NOMO-1 treated with DMSO at 0.1 percent for 48 hours (cell line): ENCODE measurements around the gene PRR22.
"Not testable (repeated sequence)": the region's sequence is repeated elsewhere in the genome, so short reads cannot be mapped to it uniquely, and the experiment has no call there.

ENCODE experiments used
- DNase-seq: peaks from one replicate; lab custom pipeline; 2025; ENCODE audit not compliant: unreplicated experiment; lab: John Stamatoyannopoulos, UW

The PRR22 gene

DNA sequence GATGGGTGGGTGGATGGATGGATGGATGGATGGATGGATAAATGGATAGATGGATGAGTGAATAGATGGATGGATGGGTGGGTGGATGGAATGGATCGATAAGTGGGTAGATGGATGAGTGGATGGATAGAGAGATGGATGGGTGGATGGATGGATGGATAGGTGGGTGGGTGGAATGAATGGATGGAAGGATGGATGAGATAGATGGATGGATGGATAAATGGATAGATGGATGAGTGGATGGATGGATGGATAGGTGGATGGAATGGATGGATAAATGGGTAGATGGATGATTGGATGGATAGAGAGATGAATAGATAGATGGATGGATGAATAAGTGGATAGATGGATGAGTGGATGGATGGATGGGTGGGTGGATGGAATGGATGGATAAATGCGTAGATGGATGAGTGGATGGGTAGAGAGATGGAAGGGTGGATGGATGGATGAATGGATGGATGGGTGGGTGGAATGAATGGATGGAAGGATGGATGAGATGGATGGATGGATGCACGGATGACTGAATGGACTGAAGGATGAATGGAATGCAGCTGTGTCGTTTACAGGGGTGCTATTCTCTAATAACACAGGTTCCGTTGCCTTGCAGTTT lies 21.8 kb downstream of the PRR22 start:
- no peak for DNase-seq

DNA sequence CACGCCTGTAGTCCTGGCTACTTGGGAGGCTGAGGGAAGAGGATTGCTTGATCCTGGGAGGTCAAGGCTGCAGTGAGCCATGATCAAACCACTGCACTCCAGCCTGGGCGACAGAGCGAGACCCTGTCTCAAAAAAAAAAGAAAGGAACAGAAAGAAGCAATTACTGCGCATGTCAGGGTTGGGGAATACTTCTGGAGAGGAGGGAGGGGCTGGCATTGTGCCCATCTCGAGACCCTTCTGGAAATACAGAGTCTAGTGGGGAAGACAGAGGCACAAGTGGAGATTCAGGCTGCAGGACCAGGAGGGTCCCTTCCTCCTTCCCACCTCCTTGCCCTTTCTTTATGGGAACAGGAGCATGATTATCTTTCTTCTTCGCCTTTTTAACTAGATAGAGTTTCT lies 30.8 kb downstream of the PRR22 start:
- no peak for DNase-seq

DNA sequence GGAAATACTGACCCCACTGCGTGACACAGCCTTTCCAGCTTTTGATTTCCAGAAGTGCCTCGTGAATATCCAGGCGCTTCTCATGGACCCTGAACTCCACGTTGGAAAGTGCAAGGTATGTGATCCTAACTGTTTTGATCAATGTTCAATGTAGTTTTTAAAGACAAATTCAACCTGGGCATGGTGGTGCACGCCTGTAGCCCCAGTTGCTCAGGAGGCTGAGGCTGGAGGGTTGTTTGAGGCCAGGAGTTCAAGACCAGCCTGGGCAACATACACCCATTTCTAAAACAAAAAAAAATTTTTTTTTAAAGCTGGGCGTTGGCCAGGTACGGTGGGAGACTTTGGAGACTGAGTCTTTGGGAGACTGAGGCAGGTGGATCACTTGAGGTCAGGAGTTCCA lies 32.8 kb downstream of the PRR22 start:
- no peak for DNase-seq

DNA sequence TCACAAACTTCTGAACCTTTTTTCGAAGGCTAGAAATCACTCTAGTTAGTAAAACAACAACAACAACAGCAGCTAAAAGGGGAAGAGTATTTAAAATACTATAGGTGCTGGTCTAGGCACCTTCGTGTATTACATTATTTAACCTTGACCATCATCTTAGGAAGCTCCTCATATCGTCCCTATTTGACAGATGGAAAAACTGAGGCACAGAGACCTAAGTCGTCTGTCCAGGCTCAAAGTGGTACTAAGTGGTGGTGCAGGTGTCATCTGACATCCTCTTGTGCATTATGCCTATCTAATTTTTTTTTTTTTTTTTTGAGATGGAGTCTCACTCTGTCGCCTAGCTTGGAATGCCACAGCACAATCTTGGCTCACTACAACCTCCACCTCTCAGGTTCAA lies 35.0 kb downstream of the PRR22 start:
- no peak for DNase-seq

DNA sequence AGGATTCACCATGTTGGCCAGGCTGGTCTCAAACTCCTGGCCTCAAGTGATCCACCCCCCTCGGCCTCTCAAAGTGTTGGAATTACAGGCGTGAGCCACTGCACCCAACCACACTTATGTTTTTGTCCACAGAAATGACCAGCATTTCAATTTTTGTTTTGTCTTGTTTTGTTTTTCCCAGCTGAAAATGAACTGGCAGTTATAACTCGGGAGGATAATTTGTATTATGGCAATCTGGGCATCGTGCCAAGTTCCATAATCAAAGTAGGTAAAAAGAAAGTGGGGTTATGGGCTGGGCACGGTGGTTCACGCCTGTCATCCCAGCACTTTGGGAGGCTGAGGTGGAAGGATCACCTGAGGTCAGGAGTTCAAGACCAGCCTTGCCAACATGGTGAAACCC lies 35.6 kb downstream of the PRR22 start:
- DNase-seq, result not testable (repeated sequence)

DNA sequence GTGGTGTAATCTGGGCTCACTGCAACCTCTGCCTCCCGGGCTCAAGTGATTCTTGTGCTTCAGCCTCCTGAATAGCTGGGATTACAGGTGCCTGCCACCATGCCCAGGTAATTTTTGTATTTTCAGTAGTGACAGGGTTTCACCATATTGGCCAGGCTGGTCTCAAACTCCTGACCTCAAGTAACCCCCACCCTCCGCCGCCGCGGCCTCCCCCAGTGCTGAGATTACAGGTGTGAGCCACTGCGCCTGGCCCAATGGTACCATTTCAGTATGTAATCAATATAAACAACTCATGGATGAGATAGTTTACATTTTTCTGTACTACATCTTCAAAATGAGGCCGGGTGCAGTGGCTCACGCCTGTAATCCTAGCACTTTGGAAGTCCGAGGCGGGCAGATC lies 39.5 kb downstream of the PRR22 start:
- not testable (repeated sequence) for DNase-seq

DNA sequence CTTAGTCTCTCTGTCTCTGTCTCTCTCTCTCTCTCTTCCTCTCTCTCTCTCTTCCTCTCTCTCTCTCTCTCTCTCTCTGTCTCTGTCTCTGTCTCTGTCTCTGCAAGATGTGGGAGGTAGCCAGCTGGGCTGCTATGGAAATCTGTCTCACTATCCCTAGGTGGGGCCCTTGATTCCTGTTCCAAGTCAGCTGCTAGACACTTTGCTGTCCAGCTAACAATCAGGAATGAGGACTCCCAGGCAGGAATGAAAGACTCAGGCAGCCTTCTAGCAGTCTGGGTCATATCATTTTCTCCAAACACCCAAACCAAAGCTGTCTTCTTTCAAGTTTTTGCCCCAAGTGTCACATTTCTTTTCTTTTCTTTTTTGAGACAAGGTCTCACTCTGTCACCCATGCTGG lies 40.9 kb downstream of the PRR22 start:
- DNase-seq, result no peak

DNA sequence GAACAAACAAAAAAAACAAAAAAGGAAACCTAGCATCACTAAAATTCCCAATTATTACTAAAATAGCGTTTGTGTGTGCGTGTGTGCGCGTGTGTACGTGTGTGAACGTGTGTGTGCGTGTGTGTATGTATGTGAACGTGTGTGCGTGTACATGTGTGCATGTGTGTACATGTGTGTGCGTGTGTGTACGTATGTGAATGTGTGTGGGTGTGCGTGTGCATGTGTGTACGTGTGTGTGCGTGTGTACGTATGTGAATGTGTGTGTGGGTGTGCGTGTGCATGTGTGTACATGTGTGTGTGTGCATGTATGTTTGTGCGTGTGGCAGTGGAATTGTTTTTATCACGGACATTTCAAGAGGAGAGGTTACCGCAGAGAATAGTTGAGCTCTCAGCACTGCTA lies 42.5 kb downstream of the PRR22 start:
- no peak for DNase-seq

DNA sequence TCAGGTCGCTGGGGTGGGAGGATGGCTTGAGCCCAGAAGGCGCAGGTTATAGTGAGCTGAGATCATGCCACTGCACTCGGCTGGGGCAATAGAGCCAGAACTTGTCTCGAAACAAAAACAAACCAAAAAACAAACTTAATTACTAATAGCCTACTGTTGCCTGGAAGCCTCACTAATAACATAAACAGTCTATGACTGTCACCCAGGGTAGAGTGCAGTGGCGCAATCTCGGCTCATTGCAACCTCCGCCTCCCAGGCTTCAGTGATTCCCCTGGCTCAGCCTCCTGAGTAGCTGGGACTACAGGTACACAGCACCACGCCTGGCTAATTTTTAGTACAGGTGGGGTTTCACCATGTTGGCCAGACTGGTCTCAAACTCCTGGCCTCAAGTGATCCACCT lies 46.1 kb downstream of the PRR22 start:
- no peak for DNase-seq

DNA sequence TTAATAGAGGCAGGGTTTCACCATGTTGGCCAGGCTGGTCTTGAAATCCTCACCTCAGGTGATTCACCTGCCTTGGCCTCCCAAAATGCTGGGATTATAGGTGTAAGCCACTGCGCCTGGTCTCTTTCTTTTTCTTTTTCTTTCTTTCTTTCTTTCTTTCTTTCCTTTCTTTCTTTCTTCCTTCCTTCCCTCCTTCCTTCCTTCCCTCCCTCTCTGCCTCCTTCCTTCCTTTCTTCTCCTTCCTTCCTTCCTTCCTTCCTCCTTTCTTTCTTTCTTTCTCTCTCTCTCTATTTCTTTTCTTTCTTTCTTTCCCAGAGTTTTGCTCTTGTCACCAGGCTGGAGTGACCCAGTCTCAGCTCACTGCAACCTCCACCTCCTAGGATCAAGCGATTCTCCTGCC lies 51.4 kb downstream of the PRR22 start:
- not testable (repeated sequence) for DNase-seq
